Fibroblast of lung (primary cell): Measurements from ENCODE around the gene LAT.

Experiments
- CTCF ChIP-seq, 2 donors: IDR thresholded peaks in 1 of 2; conservative IDR thresholded peaks in 1 of 2; 1 replicate in 1 of 2; 2 replicates in 1 of 2; pipeline ENCODE4 v1.5.1; 2011 to 2012; ENCODE audit warnings: low read length in 2 of 2, control low read depth in 1 of 2, inconsistent platforms in 1 of 2, low read depth in 1 of 2, mild to moderate bottlenecking in 1 of 2
- EZH2 ChIP-seq: IDR thresholded peaks from 2 replicates; pipeline ENCODE4 v1.5.1; 2012; ENCODE audit warnings: low read length, control low read depth, mild to moderate bottlenecking; ENCODE audit errors: missing control alignments

GRCh38 chr16:28989363-28989762 is 4.5 kb downstream of the LAT start:
- no peak for TF ChIP-seq CTCF (conservative IDR thresholded peaks at IDR 0.05 in 1 of 2, IDR thresholded peaks at IDR 0.05 in 1 of 2; ENCODE audit: low read depth in 1 of 2, low read length in 2 of 2)
- no peak for TF ChIP-seq EZH2
